NCI-H1105 treated with DMSO at 0.1 percent for 48 hours (cell line): Measurements from ENCODE around the gene CFAP97D1.
"Not testable (repeated sequence)": the region's sequence is repeated elsewhere in the genome, so short reads cannot be mapped to it uniquely, and the experiment has no call there.

Experiments
- DNase-seq: peaks from one replicate; lab custom pipeline; 2025; lab: John Stamatoyannopoulos, UW

The CFAP97D1 gene

DNA sequence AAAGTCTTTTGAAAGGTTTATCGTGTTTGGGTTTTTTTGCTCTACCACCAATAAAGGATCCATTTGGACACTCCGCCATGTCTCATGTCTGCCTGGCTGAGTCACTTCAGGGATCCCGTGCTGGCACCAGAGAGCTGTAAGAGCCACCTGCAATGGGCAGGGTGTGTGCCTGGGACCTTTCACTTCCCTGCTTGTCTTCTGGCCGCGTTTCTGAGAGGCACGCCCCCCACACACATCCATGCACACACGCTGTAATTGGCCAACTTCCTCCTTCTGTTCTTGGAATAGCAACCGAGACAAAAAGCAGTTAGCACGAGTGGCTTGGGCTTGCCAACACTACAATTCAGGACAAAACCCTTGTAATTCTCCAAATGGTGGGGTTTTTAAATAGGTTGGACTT lies 11.9 kb upstream of the CFAP97D1 start:
- DNase-seq, result no peak

DNA sequence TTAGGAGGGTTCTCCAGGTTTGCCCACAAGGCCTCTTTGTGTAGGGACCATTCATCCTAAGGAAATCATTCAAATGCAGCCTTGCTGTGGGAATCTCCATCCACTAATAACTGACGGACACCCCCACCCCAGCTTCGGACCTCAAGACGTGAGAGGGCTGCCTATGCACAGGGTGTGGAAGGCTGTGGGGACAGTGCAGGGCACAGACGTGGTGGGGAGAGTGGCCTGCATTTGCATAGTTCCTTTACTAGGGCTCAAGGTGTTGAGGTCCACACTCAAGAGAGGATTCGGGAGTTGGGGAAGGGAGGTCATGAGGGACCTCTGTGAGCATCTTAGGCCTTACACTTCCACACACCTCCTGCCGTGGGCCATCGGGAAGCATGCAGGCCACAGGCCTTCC lies 11.3 kb upstream of the CFAP97D1 start:
- DNase-seq, result no peak

DNA sequence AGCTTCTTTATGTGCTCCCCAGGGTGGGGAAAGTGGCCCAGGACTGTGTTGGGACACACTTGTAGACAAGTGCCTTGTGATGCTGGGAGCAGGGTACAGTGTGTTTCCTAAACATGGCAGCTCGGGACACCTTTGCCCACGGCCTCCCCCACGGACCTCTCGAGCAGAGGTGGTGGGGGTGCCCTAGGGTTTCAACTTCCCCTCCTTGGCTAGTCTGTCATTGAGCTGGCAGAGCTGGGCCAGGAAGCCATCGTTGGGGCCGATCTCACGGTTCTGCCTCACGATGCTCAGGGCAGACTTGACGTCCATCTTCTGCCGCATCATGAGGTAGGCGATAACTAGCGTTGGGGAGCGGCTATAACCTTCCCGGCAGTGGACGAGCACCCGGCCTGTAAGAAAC lies 10.8 kb upstream of the CFAP97D1 start:
- DNase-seq, result no peak

DNA sequence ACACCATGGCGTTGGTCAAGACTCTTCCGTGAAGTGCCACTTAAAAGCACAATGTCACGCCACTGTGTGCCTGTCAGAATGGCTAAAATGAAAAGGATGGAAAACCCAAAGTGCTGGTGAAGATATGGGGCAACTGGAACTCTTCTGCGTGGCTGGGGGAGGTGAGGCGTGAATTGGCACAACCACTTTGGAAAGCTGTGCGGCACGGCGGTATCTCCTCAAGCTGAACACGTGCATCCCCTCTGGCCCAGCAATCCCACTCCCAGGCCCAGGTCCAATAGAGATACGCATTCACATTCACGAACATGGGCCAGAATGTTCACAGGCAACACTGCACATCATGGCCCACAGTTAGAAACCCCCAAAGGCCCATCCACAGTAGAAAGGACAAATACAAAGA lies 10.4 kb upstream of the CFAP97D1 start:
- no peak for DNase-seq

DNA sequence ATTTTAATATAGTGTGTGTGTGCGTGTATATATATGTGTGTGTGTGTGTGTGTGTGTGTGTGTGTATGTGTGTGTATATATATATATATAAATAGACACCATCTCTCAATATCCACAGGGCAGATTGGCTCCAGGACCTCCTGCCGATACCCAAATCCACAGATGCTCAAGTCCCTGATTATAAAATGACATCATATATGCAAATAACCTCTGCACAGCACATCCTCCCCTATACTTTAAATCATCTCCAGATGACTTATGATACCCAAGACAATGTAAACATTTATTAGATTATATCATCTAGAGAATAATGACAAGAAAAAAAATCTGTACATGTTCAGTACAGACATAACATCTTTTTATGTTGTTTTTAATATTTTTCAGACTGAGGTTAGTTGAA lies 9.3 kb upstream of the CFAP97D1 start:
- no peak for DNase-seq

DNA sequence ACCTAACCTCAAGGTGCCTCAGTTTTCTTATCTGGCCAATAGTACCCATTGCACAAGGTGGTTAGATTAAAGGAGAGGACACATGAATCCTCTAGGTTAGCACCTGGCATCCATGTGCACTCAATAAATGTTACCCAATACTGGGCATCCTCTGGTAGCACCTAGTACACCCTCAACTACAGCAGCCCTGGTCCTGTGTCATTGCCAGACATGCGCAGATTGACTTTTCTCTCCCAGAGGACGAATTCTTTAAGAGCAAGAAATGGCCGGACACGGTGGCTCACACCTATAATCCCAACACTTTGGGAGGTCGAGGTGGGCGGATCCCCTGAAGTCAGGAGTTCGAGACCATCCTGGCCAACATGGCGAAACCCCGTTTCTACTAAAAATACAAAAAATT lies 8.8 kb upstream of the CFAP97D1 start:
- DNase-seq, result no peak

DNA sequence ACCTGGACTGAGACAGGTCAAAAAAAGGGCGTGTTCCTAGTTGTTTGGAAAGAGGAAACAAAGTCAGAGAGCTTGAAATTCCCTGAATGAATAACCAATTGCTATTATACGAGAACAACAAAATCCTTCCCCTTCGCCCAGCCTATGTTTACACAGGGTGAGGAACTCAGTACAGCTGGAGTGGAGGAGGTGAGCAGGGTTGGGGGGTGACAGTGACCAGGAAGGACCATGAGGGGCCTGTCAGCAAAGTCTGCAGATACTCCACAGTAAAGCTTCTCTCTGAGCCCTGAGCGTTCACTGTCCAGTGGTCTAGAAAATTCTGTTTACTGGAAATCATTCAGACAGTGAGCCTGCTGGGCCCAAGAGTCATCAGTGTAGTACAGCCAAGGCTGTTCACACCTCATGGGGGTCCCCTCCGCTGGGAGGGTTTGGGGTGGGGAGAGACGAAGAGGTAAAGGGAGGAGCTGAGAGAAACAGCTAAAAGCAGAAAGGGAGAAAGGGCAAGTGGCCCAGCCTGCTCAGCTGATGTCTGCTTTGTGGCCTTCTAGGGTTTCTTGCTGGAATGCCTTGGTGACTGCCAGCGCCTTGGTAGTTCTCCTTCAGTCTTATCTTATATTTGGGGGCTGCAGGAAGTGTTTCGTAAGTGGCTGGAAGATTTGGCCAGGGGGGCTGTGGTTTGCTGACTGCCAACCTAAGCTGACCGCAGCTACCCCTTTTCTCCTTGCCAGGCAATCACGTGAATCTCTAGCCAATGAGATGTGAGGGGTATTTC lies 7.2 kb upstream of the CFAP97D1 start:
- DNase-seq, result no peak

DNA sequence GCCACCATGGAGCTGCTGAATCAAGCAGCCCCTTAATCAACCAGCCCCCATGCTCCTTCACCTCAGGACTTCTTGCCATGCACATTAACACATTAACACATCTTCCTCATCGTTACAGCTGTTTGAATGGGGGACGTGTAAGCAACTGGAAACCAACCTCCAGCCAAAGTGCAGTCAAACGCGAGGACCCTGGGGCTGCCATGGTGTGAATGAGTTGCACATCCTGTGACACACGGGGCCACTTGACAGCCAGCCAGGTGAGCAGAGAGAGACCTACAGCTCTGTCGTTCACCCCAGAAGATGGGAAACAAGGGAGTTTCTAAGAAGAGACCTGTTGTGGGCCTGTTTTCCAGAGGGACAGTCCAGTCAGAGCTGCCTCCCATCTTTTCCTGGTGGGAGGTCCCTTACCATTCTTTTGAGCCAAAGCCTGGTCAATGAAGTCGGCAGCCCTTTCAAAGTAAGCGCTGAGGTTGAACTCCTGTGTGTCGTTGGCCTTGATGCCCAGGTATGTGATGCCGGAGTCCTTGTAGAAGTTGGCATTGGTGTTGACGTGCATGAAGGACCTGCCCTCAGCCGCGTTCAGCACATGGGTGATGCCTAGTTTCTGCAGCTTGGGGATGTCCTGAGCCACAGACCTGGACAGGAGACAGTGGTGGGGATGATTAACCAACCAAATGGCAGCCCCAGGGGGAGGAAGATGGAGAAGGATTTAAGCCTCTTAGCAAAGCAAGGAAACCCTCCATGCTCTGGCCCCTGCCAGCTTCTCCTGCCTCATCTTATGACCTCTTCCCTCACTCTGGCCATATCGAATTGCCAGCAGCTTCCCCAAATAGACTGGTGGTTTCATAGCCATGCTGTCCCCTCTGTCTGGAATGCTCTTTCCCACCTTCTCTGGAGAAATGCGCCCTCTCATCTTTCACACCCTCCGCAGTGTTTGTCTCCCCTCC lies 5.7 kb upstream of the CFAP97D1 start:
- no peak for DNase-seq

DNA sequence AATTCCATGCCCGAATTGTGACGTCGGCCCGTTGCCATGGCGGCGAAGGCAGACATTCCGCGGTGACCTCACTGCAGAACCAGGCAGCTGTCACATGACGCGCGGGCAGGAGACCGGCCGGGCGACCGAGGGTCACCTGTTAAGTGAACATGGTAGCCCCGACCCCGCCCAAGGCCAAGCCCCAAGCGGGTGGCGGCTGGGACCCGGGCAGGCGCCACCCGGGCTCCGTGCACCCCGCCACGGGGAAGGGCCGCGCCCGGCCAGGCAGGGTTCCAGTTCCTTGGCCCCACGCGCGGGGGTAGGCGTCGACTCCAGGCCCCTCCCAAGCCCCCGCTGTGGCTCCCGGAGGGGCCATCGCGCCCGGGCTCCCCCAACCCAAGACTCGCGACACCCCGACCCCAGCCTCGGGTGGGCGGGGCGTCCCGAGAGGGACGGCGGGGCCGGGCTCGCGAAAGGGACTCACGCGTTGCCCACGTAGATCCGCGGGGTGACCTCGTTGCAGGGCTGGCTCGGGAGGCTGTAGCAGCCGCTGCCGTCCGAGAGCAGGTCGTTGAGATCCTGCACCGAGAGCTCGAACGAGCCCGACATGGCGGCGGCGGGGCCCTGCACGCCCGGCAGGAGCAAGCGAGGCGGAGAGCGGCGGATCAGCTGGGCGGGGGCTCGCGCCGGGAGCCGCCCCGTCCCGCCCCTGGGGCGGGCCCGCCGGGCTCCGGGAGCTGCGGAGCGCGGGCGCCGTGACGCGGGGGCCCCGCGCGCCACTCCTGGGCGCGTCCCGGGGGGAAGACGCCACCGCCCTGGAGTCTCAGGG lies 1.7 kb upstream of the CFAP97D1 start, which contains the start of gene DUSP3:
DUSP3 (minus strand) TSS at position 641 of the 808 bp plus-strand sequence; CDS start at position 588, 53 bp downstream.
- DNase-seq, result peak; percentile 63

DNA sequence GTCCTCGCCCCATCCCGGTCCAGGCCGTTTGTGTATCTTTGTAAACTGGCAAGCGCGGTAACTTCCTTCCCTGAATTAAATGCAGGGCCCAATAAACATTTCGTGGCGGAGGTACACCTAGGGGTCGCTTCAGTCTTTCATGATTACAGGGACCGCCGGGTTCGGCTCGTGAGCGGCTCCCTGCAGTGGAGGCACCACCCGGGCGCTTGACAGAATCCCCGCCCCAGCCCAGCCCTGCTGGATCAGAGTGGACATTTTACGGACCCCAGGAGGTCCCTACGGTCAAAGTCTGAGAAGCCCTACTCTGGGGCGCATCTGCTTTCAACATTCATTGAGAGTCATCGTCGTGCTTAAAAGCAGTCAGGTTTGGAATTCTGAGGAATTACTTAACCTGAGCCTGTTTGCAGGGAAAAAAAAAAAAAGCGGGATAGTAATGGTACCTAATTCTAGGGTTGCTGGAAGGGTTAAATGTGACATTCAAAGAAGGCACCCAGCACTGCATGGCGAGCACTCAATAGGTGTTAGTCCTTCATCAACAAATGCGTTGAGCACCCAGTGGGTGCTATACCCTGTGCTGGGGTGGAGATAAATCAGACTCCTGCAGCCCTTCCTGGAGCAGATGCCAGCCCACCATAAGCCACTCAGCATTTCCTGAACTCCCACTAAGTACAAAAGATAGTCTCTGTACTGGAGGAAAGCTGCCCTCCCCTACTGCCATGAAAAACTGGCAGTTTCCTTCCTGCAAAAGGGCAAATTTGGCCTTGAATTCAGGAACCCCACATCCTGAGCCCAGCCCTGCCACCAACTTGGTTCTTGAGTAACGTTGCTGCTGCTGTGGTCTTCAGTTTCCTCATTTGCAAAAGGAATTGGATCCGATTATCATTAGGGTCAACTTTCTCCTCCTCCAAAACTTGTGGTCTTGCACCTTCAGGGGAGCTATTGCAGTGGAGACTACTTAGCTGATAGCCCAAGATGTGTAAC lies 800 bp upstream of the CFAP97D1 start:
- DNase-seq, result peak; percentile 39

DNA sequence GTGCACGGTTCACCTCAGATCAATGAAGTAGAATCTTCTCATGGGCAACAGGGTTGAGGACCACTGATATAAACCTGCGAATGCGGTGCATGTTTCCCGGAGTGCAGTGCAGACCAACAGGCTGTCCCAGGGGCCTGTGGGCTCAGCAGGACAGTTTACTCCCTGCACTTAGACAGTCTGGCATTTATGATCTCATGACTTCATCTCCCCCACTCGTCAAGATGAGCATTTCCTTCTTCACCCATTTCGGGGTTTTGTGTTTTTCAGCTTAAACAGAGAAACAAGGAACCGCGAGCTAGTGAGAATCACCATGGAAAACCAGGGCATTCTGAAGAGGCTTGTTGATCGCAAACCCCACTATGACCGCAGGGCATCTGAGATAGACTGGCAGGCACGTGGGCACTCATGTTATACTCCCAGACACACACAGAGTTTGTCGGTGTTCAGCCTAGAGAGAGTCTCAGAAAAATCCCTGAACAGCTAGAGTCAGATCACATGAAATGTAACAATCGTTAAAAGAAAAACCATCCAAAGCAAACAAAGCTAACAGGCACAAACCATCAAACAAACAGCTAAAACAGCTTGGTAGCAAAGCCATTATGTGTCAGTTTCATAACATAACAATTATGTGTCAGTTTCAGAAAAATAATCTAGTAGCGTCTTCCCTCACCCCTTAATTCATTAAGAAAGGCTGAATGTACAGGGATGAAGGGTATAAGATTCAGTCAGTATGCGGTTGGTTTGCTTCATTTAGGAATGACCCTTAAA lies 2.9 kb downstream of the CFAP97D1 start:
- no peak for DNase-seq

DNA sequence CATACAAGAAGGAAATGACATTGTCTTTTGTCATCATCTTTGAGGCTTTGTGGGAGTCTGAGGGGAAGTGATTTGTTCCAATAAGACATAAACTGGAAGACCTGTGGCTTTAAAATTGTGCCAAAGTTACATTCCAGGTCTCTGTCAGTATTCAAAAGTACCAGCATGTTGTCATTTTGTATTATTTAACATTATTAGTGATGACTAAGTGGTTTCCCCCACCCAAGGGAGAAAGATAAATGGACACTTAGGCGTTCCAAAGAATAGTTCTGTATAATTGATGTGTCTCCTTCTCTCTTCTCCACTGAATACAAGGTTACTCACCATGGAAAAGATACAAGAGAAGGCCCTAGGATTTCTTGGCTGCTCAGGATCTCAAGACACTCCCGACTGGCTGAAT lies 3.8 kb downstream of the CFAP97D1 start:
- DNase-seq, result no peak

DNA sequence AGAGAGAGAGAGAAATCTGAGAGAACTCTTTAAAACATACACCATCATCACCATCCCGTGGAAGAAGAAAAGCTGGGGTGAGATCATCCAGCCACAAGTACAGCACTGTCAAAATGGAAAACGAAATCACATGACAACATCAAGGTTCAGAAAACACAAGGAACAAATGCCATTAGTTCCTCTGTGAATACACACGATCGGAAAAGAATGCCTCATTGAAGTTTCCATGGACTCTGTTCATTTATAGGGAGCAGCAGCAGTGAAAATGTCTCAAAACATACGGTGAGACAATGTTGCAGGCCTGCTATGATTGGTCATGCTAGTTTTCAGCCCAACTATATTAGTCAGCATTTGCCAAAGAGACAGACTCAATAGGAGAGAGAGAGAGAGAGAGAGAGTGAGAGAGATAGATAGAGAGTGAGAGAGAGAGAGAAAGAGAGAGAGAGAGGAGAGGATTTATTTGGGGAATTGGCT lies 4.4 kb downstream of the CFAP97D1 start:
- DNase-seq, result no peak

DNA sequence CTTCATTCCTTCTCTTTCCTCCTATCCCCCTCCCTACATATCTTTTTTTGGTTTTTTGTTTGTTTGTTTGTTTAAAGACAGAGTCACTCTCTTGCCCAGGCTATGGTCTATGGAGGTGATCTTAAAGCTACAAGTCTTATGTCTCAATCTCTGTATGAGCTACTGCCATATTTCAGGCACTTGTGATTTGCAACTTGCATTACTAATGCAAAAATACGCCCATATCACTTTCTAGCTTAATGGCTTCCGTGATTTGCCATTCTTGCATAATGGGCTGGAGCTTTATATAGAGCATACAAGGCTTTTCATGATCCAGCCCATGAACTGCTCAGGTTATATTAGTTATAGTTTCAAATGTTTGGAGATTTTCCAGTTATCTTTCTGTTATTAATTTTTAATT lies 7.5 kb downstream of the CFAP97D1 start:
- DNase-seq, result no peak

DNA sequence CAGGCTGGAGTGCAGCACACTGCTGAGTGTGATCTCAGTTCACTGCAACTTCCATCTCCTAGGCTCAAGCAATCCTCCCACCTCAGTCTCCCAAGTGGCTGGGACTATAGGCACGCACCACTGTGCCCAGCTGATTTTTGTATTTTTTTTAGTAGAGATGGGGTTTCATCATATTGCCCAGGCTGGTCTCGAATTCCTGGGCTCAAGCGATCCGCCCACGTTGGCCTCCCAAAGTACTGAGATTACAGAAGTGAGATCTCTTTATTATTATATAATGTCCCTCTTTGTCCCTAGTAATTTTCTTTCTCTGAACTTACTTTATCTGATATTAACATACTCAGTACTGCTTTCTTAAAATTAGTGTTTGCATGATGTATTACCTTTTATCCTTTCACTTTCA lies 8.3 kb downstream of the CFAP97D1 start:
- DNase-seq, result no peak

DNA sequence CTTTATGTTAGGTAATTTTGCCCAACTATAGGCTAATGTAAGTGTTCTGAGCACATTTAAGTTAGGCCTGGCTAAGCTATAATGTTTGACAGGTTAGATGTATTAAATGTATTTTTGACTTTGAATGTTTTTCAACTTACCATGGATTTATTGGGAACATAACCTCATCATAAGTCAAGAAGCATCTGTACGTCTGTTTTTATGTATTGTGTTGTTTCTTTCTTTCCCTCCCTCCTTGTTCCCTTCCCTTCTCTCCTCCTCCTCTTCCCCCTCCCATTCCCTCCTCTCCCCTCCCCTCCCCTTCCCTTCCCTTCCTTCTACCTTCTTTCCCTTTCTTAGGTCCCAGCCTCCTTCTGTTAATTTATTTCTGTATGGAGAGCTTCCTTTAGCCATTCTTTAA lies 9.2 kb downstream of the CFAP97D1 start:
- no peak for DNase-seq

DNA sequence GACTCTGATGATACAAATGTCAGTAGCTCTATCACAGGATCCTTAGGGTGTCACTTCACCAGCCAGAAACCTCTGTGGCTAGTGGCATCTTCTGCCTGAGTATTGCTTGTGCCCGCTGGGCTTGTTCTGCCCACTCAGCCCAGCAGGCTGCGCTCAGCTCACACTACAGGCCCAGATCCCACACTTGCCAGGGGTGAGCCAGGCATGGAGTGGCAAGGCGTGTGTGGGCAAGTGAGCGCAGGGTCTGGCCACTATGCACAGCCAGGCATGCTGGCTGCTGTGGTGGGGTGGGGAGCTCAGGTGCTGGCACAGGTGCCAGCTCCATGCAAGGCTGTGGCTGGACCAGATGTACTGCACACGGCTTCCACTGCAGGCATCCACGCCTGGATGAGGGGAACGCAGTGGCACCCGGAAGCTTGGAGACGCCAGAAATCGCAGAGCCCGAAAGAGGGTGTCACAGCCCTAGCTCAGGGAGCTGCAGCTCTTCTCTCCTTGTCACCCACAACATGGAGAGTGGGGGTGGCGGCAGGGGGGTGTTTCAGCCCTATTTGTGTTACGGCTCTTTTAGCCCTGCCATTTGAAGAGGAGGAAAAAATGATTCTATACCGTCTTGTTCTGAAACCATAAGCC lies 10.2 kb downstream of the CFAP97D1 start:
- no peak for DNase-seq

DNA sequence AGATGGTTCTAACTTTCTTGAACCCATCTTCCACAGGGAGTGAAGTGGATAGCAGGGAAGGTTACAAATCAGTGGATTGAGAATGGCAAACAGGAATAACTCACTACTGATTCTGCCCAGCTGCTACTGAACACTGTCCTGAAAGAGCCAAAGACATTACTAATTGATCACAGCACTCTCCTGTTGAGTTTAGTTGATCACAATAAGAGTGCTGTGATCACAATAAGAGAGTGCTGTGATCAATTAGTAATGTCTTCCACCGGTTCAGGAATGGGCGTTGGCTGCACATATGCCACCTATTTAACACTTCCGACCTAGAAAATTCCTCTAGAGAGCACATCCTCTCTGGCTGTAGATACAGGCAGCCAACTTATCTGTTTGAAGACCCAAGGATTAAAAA lies 11.4 kb downstream of the CFAP97D1 start:
- peak; percentile 80 for DNase-seq

DNA sequence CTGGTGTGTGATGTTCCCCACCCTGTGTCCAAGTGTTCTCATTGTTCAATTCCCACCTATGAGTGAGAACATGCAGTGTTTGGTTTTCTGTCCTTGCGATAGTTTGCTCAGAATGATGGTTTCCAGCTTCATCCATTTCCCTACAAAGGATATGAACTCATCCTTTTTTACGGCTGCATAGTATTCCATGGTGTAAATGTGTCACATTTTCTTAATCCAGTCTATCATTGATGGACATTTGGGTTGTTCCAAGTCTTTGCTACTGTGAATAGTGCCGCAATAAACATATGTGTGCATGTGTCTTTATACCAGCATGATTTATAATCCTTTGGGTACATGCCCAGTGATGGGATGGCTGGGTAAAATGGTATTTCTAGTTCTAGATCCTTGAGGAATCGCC lies 12.4 kb downstream of the CFAP97D1 start:
- not testable (repeated sequence) for DNase-seq

DNA sequence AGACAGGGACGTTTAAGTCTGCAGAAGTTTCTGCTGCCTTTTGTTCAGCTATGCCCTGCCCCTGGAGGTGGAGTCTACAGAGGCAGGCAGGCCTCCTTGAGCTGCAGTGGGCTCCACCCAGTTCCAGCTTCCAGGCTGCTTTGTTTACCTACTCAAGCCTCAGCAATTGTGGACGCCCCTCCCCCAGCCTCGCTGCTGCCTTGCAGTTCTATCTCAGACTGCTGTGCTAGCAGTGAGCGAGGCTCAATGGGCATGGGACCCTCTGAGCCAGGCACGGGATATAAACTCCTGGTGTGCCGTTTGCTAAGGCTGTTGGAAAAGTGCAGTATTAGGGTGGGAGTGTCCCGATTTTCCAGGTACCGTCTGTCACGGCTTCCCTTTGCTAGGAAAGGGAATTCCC lies 17.8 kb downstream of the CFAP97D1 start:
- DNase-seq, result not testable (repeated sequence)
